ENCODE results near the gene LDB1. TPM values are rescaled to one million over a fixed set of nuclear protein-coding genes. Genes with fewer than 3 reads are reported as not detected.

Gene LDB1
- polyA plus RNA-seq, 3 donors, result 103 to 110 (median 107) TPM

GRCh38 chr10:102066399-102067088, 53.6 kb downstream of the LDB1 start:
- DNase-seq (ENCODE audit: low read depth in 3 of 3, low spot score in 2 of 3), result no peak

GRCh38 chr10:102065561-102066398, 54.4 kb downstream of the LDB1 start:
- peak in 1 of 3 donors; percentile 18 for DNase-seq (ENCODE audit: low read depth in 3 of 3, low spot score in 2 of 3)

- DNase-seq (ENCODE audit: low read depth in 3 of 3, low spot score in 2 of 3), result peak; percentile 57 to 75 (median 74)
These were observed 55.2 kb downstream of the LDB1 start, which contains the start of gene HPS6 for GRCh38 chr10:102064868-102065560. TSS of gene HPS6 (plus strand) at chr10:102065349. CDS start at chr10:102065475, 126 bp downstream.

GRCh38 chr10:102064503-102064867, 55.7 kb downstream of the LDB1 start:
- DNase-seq (ENCODE audit: low read depth in 3 of 3, low spot score in 2 of 3), result no peak

GRCh38 chr10:102059987-102060386, 60.2 kb downstream of the LDB1 start:
- no peak for DNase-seq (ENCODE audit: low read depth in 3 of 3, low spot score in 2 of 3)

Other genes with a start within 250 kb of the LDB1 start
- 10 to 100 TPM; 19.1 to 20.6 (median 20.1) TPM for gene ARMH3, start 64.2 kb downstream of the LDB1 start, polyA plus RNA-seq (ENCODE audit: insufficient read length in 3 of 3)
- gene HPS6, start 55.0 kb downstream of the LDB1 start, polyA plus RNA-seq (ENCODE audit: insufficient read length in 3 of 3), result 10 to 100 TPM; 10.0 to 12.5 (median 11.2) TPM
- 10 to 100 TPM; 30.0 to 31.6 (median 31.1) TPM for gene PPRC1, start 12.7 kb upstream of the LDB1 start, polyA plus RNA-seq (ENCODE audit: insufficient read length in 3 of 3)
- 10 to 100 TPM; 95.4 to 99.8 (median 99.0) TPM for gene NOLC1, start 32.0 kb upstream of the LDB1 start, polyA plus RNA-seq (ENCODE audit: insufficient read length in 3 of 3)
- 1 to 10 TPM; 2.8 to 3.2 (median 3.2) TPM for gene ELOVL3, start 105.9 kb upstream of the LDB1 start, polyA plus RNA-seq (ENCODE audit: insufficient read length in 3 of 3)
- under 1 TPM; 0.51 to 0.64 (median 0.53) TPM for gene PITX3, start 121.1 kb upstream of the LDB1 start, polyA plus RNA-seq (ENCODE audit: insufficient read length in 3 of 3)
- gene GBF1, start 125.2 kb upstream of the LDB1 start, polyA plus RNA-seq (ENCODE audit: insufficient read length in 3 of 3), result 10 to 100 TPM; 40.5 to 44.7 (median 42.3) TPM